Lung (tissue), 12 donors: ENCODE results near the gene CYB5R4. TPM values are rescaled to one million over a fixed set of nuclear protein-coding genes. Genes with fewer than 3 reads are reported as not detected.

Experiments
- ATAC-seq: fragments of 200-7000 bp; cut with Tn5 transposase; one replicate; pipeline ENCODE4 v1.9.1; 2020; ENCODE audit warnings: moderate number of reproducible peaks; ENCODE audit not compliant: insufficient read depth, low FRiP score
- DNase-seq, 3 donors: peaks; one replicate each; pipeline ENCODE4 v3.0.0-alpha.2; 2013 to 2017
- H3K27ac ChIP-seq, 2 donors: one replicate each; pipeline ENCODE4 v1.5.1; 2013; ENCODE audit warnings: mild to moderate bottlenecking in 2 of 2, moderate library complexity in 2 of 2, control low read depth in 1 of 2, inconsistent platforms in 1 of 2, low read depth in 1 of 2, low read length in 1 of 2
- H3K27me3 ChIP-seq, 3 donors: one replicate each; pipeline ENCODE4 v1.5.1; 2013; ENCODE audit warnings: low read length in 2 of 3; ENCODE audit not compliant: control insufficient read depth in 3 of 3, insufficient read depth in 3 of 3
- H3K36me3 ChIP-seq, 4 donors: one replicate each; pipeline ENCODE4 v1.5.1; 2013; ENCODE audit warnings: low read length in 4 of 4, mild to moderate bottlenecking in 1 of 4, moderate library complexity in 1 of 4; ENCODE audit not compliant: control insufficient read depth in 4 of 4, insufficient read depth in 4 of 4
- H3K4me1 ChIP-seq, 5 donors: one replicate each; pipeline ENCODE4 v1.5.1; 2013; ENCODE audit warnings: low read length in 5 of 5, mild to moderate bottlenecking in 2 of 5, moderate library complexity in 1 of 5; ENCODE audit not compliant: control insufficient read depth in 5 of 5, insufficient read depth in 5 of 5
- H3K4me3 ChIP-seq: one replicate; pipeline ENCODE4 v1.5.1; 2013; ENCODE audit warnings: mild to moderate bottlenecking, control low read depth, moderate library complexity
- H3K9ac ChIP-seq, 2 donors: one replicate each; pipeline ENCODE4 v1.5.1; 2013; ENCODE audit warnings: low read length in 2 of 2, control low read depth in 1 of 2; ENCODE audit not compliant: insufficient read depth in 1 of 2
- H3K9me3 ChIP-seq, 4 donors: one replicate each; pipeline ENCODE4 v1.5.1; 2013; ENCODE audit warnings: low read length in 3 of 4, mild to moderate bottlenecking in 1 of 4, moderate library complexity in 1 of 4; ENCODE audit not compliant: control insufficient read depth in 4 of 4, insufficient read depth in 3 of 4
- CTCF ChIP-seq: IDR thresholded peaks from 2 replicates; pipeline ENCODE4 v1.5.1; 2012; ENCODE audit warnings: mild to moderate bottlenecking; ENCODE audit errors: control extremely low read depth, extremely low read depth
- WGBS, 2 donors: extraction: QIAGEN DNeasy Blood & Tissue Kit; methylation state at CpG; one replicate each; pipeline ENCODE4 v1.1.7; 2013; 5-methylcytosine and 5-hydroxymethylcytosine counted together
- polyA plus RNA-seq, 2 donors: library from polyadenylated mRNA; stranded (reverse); fragments of 200-250 nt; gene quantifications; one replicate each; pipeline ENCODE4 v1.2.1, GENCODE V29; 2013
- total RNA-seq, 2 donors: library from RNA; depleted of rRNA in 1 of 2; stranded (reverse); fragments of >200 nt in 1 of 2; gene quantifications; one replicate each; pipeline ENCODE4 v1.2.1, GENCODE V29; 2014 to 2021
- donor health status: control.
- donor health status: control.
- donor health status: Bipolar disorder and iron deficiency.
- donor health status: healthy.
- donor health status: DM: yes; HTN: yes; CAD: no.

Gene CYB5R4
- total and polyA plus RNA-seq, 4 donors: 4.6 to 41.4 (median 24.9) TPM

- DNase-seq (peak in 1 of 3 donors; percentile 18), ATAC-seq (no peak)
- Histone ChIP-seq H3K9me3 (no peaks in the 10 kb centered on the region), H3K27ac (no peak overlapping the region), H3K4me3 (no peak overlapping the region), H3K9ac (no peak overlapping the region), H3K27me3 (no peaks in the 10 kb centered on the region), H3K36me3 (peaks cover 0 to 4% (median 2%) of the 10 kb centered on the region in 4 donors), H3K4me1 (no peaks in the 10 kb centered on the region)
- TF ChIP-seq CTCF: no peak
- 88% methylated on average over 3 of the region's 3 CpGs for WGBS, 2 donors
Measured at GRCh38 chr6:83872386-83873118, 13.1 kb downstream of the CYB5R4 start.

DNA sequence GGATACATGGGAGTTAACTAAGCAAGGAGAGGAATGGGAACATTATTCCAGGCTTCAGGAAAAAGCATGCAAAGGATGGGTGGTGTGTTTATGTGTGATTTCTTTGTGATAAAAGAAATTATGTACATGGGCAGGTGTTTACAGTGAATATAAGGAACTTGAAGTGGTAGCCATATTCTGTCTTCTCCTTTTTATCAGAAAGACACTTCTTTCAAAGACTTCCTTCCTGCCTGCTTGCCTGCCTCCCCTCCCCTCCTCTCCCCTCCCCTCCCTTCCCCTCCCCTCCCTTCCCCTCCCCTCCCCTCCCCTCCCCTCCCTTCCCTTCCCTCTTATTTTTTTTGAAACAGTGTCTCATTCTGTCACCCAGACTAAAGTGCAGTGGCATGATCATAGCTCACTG lies 14.4 kb downstream of the CYB5R4 start:
- H3K4me1 ChIP-seq: no peaks in the 10 kb centered on the region
- H3K27me3 ChIP-seq: no peaks in the 10 kb centered on the region
- H3K9me3 ChIP-seq: no peaks in the 10 kb centered on the region
- no peak for ATAC-seq
- H3K27ac ChIP-seq: no peak overlapping the region
- peaks cover 0 to 2% (median 0%) of the 10 kb centered on the region in 4 donors for H3K36me3 ChIP-seq
- DNase-seq: no peak
- H3K4me3 ChIP-seq: no peak overlapping the region
- H3K9ac ChIP-seq: no peak overlapping the region
- no peak for TF ChIP-seq CTCF

GRCh38 chr6:83875843-83876242 lies 16.4 kb downstream of the CYB5R4 start:
- 83 to 91% methylated on average over 6 of the region's 6 CpGs for WGBS, 2 donors
- TF ChIP-seq CTCF: no peak
- Histone ChIP-seq H3K4me1 (no peaks in the 10 kb centered on the region), H3K9me3 (no peaks in the 10 kb centered on the region), H3K4me3 (no peak overlapping the region), H3K27ac (no peak overlapping the region), H3K9ac (no peak overlapping the region), H3K27me3 (no peaks in the 10 kb centered on the region), H3K36me3 (peaks cover 0 to 2% (median 0%) of the 10 kb centered on the region in 4 donors)
- DNase-seq (no peak), ATAC-seq (no peak)
